Liver (tissue), 9 donors: ENCODE data around the gene GPR87. TPM values are rescaled to one million over a fixed set of nuclear protein-coding genes. Genes with fewer than 3 reads are reported as not detected.

Source experiments
- DNase-seq: peaks from one replicate; pipeline ENCODE4 v3.0.0-alpha.2; 2017; ENCODE audit warnings: low spot score
- H3K27ac ChIP-seq, 2 donors: one replicate each; pipeline ENCODE4 v1.7.0; 2013; ENCODE audit warnings: inconsistent platforms in 2 of 2, low read length in 2 of 2, control low read depth in 1 of 2, low read depth in 1 of 2, mild to moderate bottlenecking in 1 of 2
- H3K27me3 ChIP-seq, 4 donors: one replicate each; pipeline versions ENCODE4 v1.6.1 to v1.7.0; 2013; ENCODE audit warnings: low read length in 3 of 4, inconsistent platforms in 1 of 4, mild to moderate bottlenecking in 1 of 4, moderate library complexity in 1 of 4; ENCODE audit not compliant: control insufficient read depth in 4 of 4, insufficient read depth in 4 of 4
- H3K36me3 ChIP-seq, 4 donors: one replicate each; pipeline versions ENCODE4 v1.6.1 to v1.7.0; 2013; ENCODE audit warnings: low read length in 3 of 4, mild to moderate bottlenecking in 3 of 4, low read depth in 1 of 4, moderate library complexity in 1 of 4; ENCODE audit not compliant: control insufficient read depth in 4 of 4, insufficient read depth in 3 of 4
- H3K4me1 ChIP-seq, 4 donors: one replicate each; pipeline versions ENCODE4 v1.6.1 to v1.7.0; 2013; ENCODE audit warnings: low read length in 3 of 4, mild to moderate bottlenecking in 3 of 4, moderate library complexity in 1 of 4; ENCODE audit not compliant: control insufficient read depth in 4 of 4, insufficient read depth in 4 of 4
- H3K4me3 ChIP-seq, 3 donors: one replicate each; pipeline versions ENCODE4 v1.6.1 to v1.7.0; 2013; ENCODE audit warnings: low read length in 3 of 3, control low read depth in 1 of 3, low read depth in 1 of 3, mild to moderate bottlenecking in 1 of 3
- H3K9ac ChIP-seq, 2 donors: one replicate each; pipeline ENCODE4 v1.7.0; 2013; ENCODE audit warnings: low read length in 2 of 2, mild to moderate bottlenecking in 2 of 2, moderate library complexity in 2 of 2, control low read depth in 1 of 2, low read depth in 1 of 2
- H3K9me3 ChIP-seq, 4 donors: one replicate each; pipeline versions ENCODE4 v1.6.1 to v1.7.0; 2013; ENCODE audit warnings: low read length in 3 of 4; ENCODE audit not compliant: control insufficient read depth in 4 of 4
- ATF3 ChIP-seq: IDR thresholded peaks from 2 replicates; pipeline ENCODE4 v1.6.1; 2016; ENCODE audit warnings: antibody characterized with exemption
- CTCF ChIP-seq: fragments of 150-350 bp; IDR thresholded peaks from 2 replicates; pipeline ENCODE4 v1.5.1; 2017; ENCODE audit warnings: improper control_type of control experiment, low read depth, low read length; ENCODE audit not compliant: missing input control
- FOXA1 ChIP-seq: IDR thresholded peaks from 2 replicates; pipeline ENCODE4 v1.6.1; 2016; ENCODE audit warnings: antibody characterized with exemption
- FOXA2 ChIP-seq: IDR thresholded peaks from 2 replicates; pipeline ENCODE4 v1.6.1; 2016; ENCODE audit warnings: antibody characterized with exemption
- HNF4A ChIP-seq, 2 donors: conservative IDR thresholded peaks; 2 replicates each; pipeline ENCODE4 v1.6.1; 2016; ENCODE audit warnings: antibody characterized with exemption in 2 of 2, mild to moderate bottlenecking in 2 of 2
- HNF4G ChIP-seq: IDR thresholded peaks from 2 replicates; pipeline ENCODE4 v1.6.1; 2016; ENCODE audit warnings: antibody characterized with exemption
- JUND ChIP-seq, 2 donors: IDR thresholded peaks; 2 replicates each; pipeline ENCODE4 v1.6.1; 2016; ENCODE audit warnings: antibody characterized with exemption in 2 of 2
- MAX ChIP-seq: IDR thresholded peaks from 2 replicates; pipeline ENCODE4 v1.6.1; 2016; ENCODE audit warnings: antibody characterized with exemption
- NR2F2 ChIP-seq: IDR thresholded peaks from 2 replicates; pipeline ENCODE4 v1.6.1; 2016; ENCODE audit warnings: antibody characterized with exemption
- RAD21 ChIP-seq, 2 donors: IDR thresholded peaks; 2 replicates each; pipeline ENCODE4 v1.6.1; 2016; ENCODE audit warnings: antibody characterized with exemption in 2 of 2, mild to moderate bottlenecking in 2 of 2
- SP1 ChIP-seq: IDR thresholded peaks from 2 replicates; pipeline ENCODE4 v1.6.1; 2018; ENCODE audit warnings: antibody characterized with exemption, mild to moderate bottlenecking
- ZBTB33 ChIP-seq: IDR thresholded peaks from 2 replicates; pipeline ENCODE4 v1.6.1; 2016; ENCODE audit warnings: antibody characterized with exemption
- WGBS: extraction: QIAGEN DNeasy Blood & Tissue Kit; methylation state at CpG from one replicate; pipeline ENCODE4 v1.1.7; 2013; 5-methylcytosine and 5-hydroxymethylcytosine counted together
- polyA plus RNA-seq, 2 donors: library from polyadenylated mRNA; stranded (reverse) in 1 of 2; unstranded in 1 of 2; fragments of 200-250 nt in 1 of 2; fragments of >200 nt in 1 of 2; fragmentation: Nextera tagmentation in 1 of 2; extraction: Ambion mirVana in 1 of 2; gene quantifications; one replicate each; pipeline versions ENCODE4 v1.2.1 to v1.2.3, GENCODE V29; 2013 to 2015
- total RNA-seq, 2 donors: library from RNA; depleted of rRNA; stranded (reverse); fragments of >200 nt; gene quantifications; one replicate each; pipeline ENCODE4 v1.2.3, GENCODE V29; 2014
- donor health status: healthy.
- donor health status: healthy.
- donor health status: healthy.
- donor health status: healthy.
- donor health status: healthy.

The GPR87 gene
- total and polyA plus RNA-seq, 4 donors: not detected

GRCh38 chr3:151290673-151291072, 25.9 kb downstream of the GPR87 start:
- Histone ChIP-seq H3K4me1 (no peaks in the 10 kb centered on the region), H3K9me3 (no peaks in the 10 kb centered on the region), H3K36me3 (no peaks in the 10 kb centered on the region), H3K9ac (no peak overlapping the region), H3K27ac (no peak overlapping the region), H3K4me3 (no peak overlapping the region), H3K27me3 (no peaks in the 10 kb centered on the region)
- 58% methylated on average over 3 of the region's 3 CpGs for WGBS
- no peak for DNase-seq
- peak; percentile 66 to 70 for TF ChIP-seq RAD21 (IDR thresholded peaks at IDR 0.05)
- TF ChIP-seq CTCF: no peak
- TF ChIP-seq ATF3: no peak

GRCh38 chr3:151289445-151289844, 27.2 kb downstream of the GPR87 start:
- TF ChIP-seq ZBTB33: no peak
- no peak for TF ChIP-seq RAD21 (IDR thresholded peaks at IDR 0.05)
- TF ChIP-seq MAX: no peak
- TF ChIP-seq FOXA1: no peak
- no peak for TF ChIP-seq SP1
- no peak for TF ChIP-seq NR2F2
- no peak for TF ChIP-seq CTCF
- no peak for TF ChIP-seq HNF4A (conservative IDR thresholded peaks at IDR 0.05)
- TF ChIP-seq FOXA2: no peak
- TF ChIP-seq ATF3: no peak
- TF ChIP-seq HNF4G: no peak
- TF ChIP-seq JUND (IDR thresholded peaks at IDR 0.05): no peak
- H3K27me3 ChIP-seq: no peaks in the 10 kb centered on the region
- no peak overlapping the region for H3K27ac ChIP-seq
- H3K9me3 ChIP-seq: no peaks in the 10 kb centered on the region
- H3K4me1 ChIP-seq: no peaks in the 10 kb centered on the region
- no peak for DNase-seq
- H3K9ac ChIP-seq: no peak overlapping the region
- no peak overlapping the region for H3K4me3 ChIP-seq
- no peaks in the 10 kb centered on the region for H3K36me3 ChIP-seq
- 22% methylated on average over 3 of the region's 3 CpGs for WGBS
